ENCODE data around the gene KLRB1. TPM values are rescaled to one million over a fixed set of nuclear protein-coding genes. Genes with fewer than 3 reads are reported as not detected.

KLRB1 gene
- 1 to 10 TPM in 2 of 9 donors, under 1 TPM in 6, not detected in 1; 0.18 to 1.7 (median 0.65) TPM for total RNA-seq
- under 1 TPM; 0.13 to 0.48 (median 0.24) TPM for polyA plus RNA-seq
- long read RNA-seq, donor 1: 0 reads
- long read RNA-seq, donor 2, partial matches to known transcripts: 0 of 1 reads
- long read RNA-seq, donor 2, other reads (novel, unspliced or antisense): 0 of 1 reads
- long read RNA-seq, donor 3: 0 reads
- long read RNA-seq, donor 4, partial matches to known transcripts: 0 of 1 reads
- long read RNA-seq, donor 4, other reads (novel, unspliced or antisense): 0 of 1 reads
- long read RNA-seq, donor 5: 0 reads
- long read RNA-seq, donor 6, partial matches to known transcripts: 0 of 4 reads
- long read RNA-seq, donor 6, other reads (novel, unspliced or antisense): 1 of 4 reads
- long read RNA-seq, donor 7: 0 reads
- long read RNA-seq, donor 8: 0 reads
- long read RNA-seq, donor 9: 0 reads
- long read RNA-seq, donor 10: 0 reads

DNA sequence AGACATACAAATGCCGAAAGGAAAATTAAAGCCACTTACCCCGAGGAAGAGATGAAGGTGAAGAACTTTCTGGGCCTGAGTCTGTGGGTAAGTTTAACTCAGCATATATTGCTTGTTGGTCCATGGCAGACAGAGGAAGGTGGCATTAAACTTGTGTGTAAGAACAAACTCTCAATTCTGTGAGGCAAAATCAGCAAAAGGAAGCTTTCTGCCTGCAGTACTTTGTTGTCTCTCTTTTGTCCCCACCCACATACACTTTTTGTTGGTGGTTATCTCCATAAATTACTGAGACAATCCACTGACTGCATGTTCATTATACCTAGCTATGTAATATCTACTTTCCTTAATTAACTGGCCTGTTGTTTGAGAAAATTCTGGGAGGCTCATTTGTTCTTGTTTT is at the start of gene KLRB1:
Gene KLRB1, minus strand, starts transcription at position 201 of the 400 bp plus-strand sequence. Its CDS starts 77 bp downstream, at position 124.
- Histone ChIP-seq H3K4me3 (no peak within 1 kb of the TSS), H3K9me3 (replicated peaks in 1 of 3) (no peaks in the 10 kb centered on the region), H3K27ac (no peak within 1 kb of the TSS), H3K36me3 (replicated peaks in 1 of 2) (no peaks in the 10 kb centered on the region), H3K4me1 (replicated peaks in 1 of 2) (no peaks in the 10 kb centered on the region), H3K27me3 (no peaks in the 10 kb centered on the region)
- intact Hi-C loops (cut with DNase I): no loop called here
- TF ChIP-seq, protein P1, sequence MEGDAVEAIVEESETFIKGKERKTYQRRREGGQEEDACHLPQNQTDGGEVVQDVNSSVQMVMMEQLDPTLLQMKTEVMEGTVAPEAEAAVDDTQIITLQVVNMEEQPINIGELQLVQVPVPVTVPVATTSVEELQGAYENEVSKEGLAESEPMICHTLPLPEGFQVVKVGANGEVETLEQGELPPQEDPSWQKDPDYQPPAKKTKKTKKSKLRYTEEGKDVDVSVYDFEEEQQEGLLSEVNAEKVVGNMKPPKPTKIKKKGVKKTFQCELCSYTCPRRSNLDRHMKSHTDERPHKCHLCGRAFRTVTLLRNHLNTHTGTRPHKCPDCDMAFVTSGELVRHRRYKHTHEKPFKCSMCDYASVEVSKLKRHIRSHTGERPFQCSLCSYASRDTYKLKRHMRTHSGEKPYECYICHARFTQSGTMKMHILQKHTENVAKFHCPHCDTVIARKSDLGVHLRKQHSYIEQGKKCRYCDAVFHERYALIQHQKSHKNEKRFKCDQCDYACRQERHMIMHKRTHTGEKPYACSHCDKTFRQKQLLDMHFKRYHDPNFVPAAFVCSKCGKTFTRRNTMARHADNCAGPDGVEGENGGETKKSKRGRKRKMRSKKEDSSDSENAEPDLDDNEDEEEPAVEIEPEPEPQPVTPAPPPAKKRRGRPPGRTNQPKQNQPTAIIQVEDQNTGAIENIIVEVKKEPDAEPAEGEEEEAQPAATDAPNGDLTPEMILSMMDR (IDR thresholded peaks at IDR 0.05): no peak
- TF ChIP-seq POLR2A (IDR thresholded peaks at IDR 0.05): no peak
- DNase-seq: no peak
- WGBS, 4 donors: 81 to 89% (median 85%) methylated on average over 2 of the region's 2 CpGs

DNA sequence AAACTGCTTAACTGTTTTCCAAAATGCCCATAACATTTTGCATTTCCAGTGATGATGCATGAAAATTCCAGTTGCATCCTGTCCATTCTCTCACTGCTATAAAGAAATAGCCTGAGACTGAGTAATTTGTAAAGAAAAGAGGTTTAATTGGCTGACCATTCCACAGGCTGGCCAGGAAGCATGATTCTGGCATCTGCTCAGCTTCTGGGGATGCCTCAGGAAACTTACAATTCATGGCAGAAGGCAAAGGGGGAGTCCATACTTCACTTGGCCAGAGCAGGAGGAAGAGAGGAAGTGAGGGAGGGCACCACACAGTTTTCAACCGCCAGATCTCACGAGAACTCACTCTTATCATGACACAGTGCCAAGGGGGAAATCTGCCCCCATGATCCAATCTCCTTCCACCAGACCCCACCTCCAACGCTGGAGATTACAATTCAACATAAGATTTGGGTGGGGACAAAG is 43.6 kb upstream of the KLRB1 start:
- intact Hi-C loops (cut with DNase I): no loop called here
- Histone ChIP-seq H3K4me3 (no peak overlapping the region), H3K4me1 (replicated peaks in 1 of 2) (peaks cover 6 to 10% of the 10 kb centered on the region in 2 donors), H3K27ac (peak overlapping the region in 2 of 5 donors; percentile 45 to 85), H3K36me3 (replicated peaks in 1 of 2) (no peaks in the 10 kb centered on the region), H3K9me3 (replicated peaks in 1 of 3) (no peaks in the 10 kb centered on the region), H3K27me3 (no peaks in the 10 kb centered on the region)
- TF ChIP-seq POLR2A (IDR thresholded peaks at IDR 0.05): no peak
- TF ChIP-seq, protein P1 (IDR thresholded peaks at IDR 0.05): no peak
- WGBS, 4 donors: 54 to 74% (median 72%) methylated on average over 3 of the region's 3 CpGs
- no peak for DNase-seq

DNA sequence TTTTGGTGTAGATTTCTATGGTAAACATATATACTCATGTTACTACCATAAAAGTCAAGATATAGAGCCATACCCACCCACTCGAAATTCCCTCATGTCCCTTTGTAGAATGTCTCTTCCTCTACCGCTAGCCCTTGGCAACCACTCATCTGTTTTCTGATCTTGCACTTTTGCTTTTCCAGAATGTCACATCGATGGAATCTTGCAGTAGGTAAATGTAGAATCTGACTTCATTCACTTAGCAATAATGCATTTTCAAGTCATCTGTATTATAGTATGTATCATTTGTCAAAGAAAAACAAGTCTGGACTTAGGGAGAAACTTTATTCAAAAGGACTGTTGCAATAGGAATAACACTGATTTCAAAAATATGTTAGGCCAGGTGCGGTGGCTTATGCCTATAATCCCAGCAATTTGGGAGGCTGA is 42.4 kb upstream of the KLRB1 start:
- intact Hi-C loops (cut with DNase I): no loop called here
- Histone ChIP-seq H3K27me3 (no peaks in the 10 kb centered on the region), H3K27ac (peak overlapping the region in 4 of 5 donors; percentile 32 to 85 (median 50)), H3K4me1 (replicated peaks in 1 of 2) (peaks cover 6 to 10% of the 10 kb centered on the region in 2 donors), H3K9me3 (replicated peaks in 1 of 3) (no peaks in the 10 kb centered on the region), H3K4me3 (peak overlapping the region in 1 of 4 donors; percentile 71), H3K36me3 (replicated peaks in 1 of 2) (no peaks in the 10 kb centered on the region)
- DNase-seq: no peak
- TF ChIP-seq, protein P1 (IDR thresholded peaks at IDR 0.05): no peak
- no peak for TF ChIP-seq POLR2A (IDR thresholded peaks at IDR 0.05)
- WGBS, 4 donors: 68 to 79% (median 73%) methylated on average over 4 of the region's 4 CpGs

DNA sequence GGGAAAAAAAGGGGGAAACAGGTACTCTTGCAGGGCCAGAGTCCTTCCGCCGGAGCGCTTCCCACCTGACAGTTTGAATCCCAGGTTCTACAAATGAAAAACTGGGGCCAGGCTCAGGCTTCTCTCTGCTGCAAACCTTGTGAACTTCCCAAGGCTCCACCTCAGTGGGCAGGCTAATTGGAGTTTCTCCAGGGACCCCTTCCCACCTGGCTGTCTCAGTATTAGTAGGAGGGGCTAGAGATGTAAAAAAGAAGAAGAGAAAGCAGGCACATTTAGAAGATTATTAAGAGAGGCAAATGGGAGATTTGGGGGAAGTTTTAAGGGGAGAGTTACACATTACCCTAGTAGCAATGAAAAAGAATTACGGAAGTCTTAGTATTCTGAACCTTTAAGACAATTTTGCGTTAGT is 41.8 kb upstream of the KLRB1 start:
- H3K27me3 ChIP-seq: no peaks in the 10 kb centered on the region
- TF ChIP-seq, protein P1 (IDR thresholded peaks at IDR 0.05): no peak
- no peak for TF ChIP-seq POLR2A (IDR thresholded peaks at IDR 0.05)
- intact Hi-C loops (cut with DNase I): no loop called here
- peak overlapping the region in 3 of 5 donors; percentile 32 to 85 (median 79) for H3K27ac ChIP-seq
- H3K9me3 ChIP-seq (replicated peaks in 1 of 3): no peaks in the 10 kb centered on the region
- 66 to 80% (median 73%) methylated on average over 5 of the region's 5 CpGs for WGBS, 4 donors
- H3K4me1 ChIP-seq (replicated peaks in 1 of 2): peaks cover 6 to 10% of the 10 kb centered on the region in 2 donors
- peak overlapping the region in 1 of 4 donors; percentile 71 for H3K4me3 ChIP-seq
- no peaks in the 10 kb centered on the region for H3K36me3 ChIP-seq (replicated peaks in 1 of 2)
- no peak for DNase-seq
